ENCODE results near the gene MARCHF9.

GRCh38 chr12:57751788-57752667 lies 2.9 kb upstream of the MARCHF9 start, which contains the start of gene CDK4:
- TF ChIP-seq EZH2 (IDR thresholded peaks at IDR 0.05; ENCODE audit: insufficient read depth, poor library complexity, severe bottlenecking) (no peak), EZH2phosphoT487 (IDR thresholded peaks at IDR 0.05; ENCODE audit: insufficient read depth, low read depth) (no peak)
